ENCODE data around the gene CADPS. TPM values are rescaled to one million over a fixed set of nuclear protein-coding genes. Genes with fewer than 3 reads are reported as not detected.
A peak's percentile ranks its signal among the peaks of the same experiment; 100 is the strongest.

CADPS gene
- polyA plus RNA-seq, 1 donor (not counting 4 experiments of a cell fraction or from before 2014, with no cell fraction given): not detected

GRCh38 chr3:62688812-62689211 lies 186.4 kb downstream of the CADPS start:
- no peak overlapping the region for H3K4me2 ChIP-seq (ENCODE audit: control insufficient read depth, extremely low read depth, insufficient read depth, low read depth, low read length)
- no peaks in the 10 kb centered on the region for H4K20me1 ChIP-seq (ENCODE audit: control insufficient read depth, extremely low read depth, insufficient read depth, low read length)
- no peak overlapping the region for H3K4me3 ChIP-seq (ENCODE audit: control insufficient read depth in 2 of 3, extremely low read depth in 1 of 3, insufficient read depth in 2 of 3, low read depth in 1 of 3, low read length in 3 of 3)
- no peaks in the 10 kb centered on the region for H3K27me3 ChIP-seq (ENCODE audit: control insufficient read depth, extremely low read depth, insufficient read depth, low read length)
- dilution Hi-C loops (cut with MboI; ENCODE audit: extremely low pct_ligation_motif_present, low sequenced_read_pairs): no loop called here
- H3K9ac ChIP-seq (ENCODE audit: control insufficient read depth, extremely low read depth, insufficient read depth, low read length): no peak overlapping the region
- no peaks in the 10 kb centered on the region for H3K36me3 ChIP-seq (ENCODE audit: control insufficient read depth in 2 of 2, extremely low read depth in 1 of 2, insufficient read depth in 2 of 2, low read length in 2 of 2)
- peaks cover 22% of the 10 kb centered on the region for H3K4me1 ChIP-seq (ENCODE audit: control insufficient read depth, extremely low read depth, insufficient read depth, low read length)
- H3K9me1 ChIP-seq (ENCODE audit: control insufficient read depth, extremely low read depth, insufficient read depth, low read length): no peaks in the 10 kb centered on the region
- H3K79me2 ChIP-seq (ENCODE audit: control insufficient read depth, insufficient read depth, low read length): no peaks in the 10 kb centered on the region
- FAIRE-seq: peak; percentile 23
- no peak overlapping the region for H2AFZ ChIP-seq (ENCODE audit: control insufficient read depth, low read length)
- H3K27ac ChIP-seq (ENCODE audit: control insufficient read depth, insufficient read depth, low read length): no peak overlapping the region
- H3K9me3 ChIP-seq (ENCODE audit: control insufficient read depth, low read depth, low read length): no peaks in the 10 kb centered on the region
- no peak for DNase-seq (ENCODE audit: low read depth, low spot score)
- TF ChIP-seq EZH2 (IDR thresholded peaks at IDR 0.05; ENCODE audit: low read length) (no peak), CTCF (optimal IDR thresholded peaks at IDR 0.05 in 1 of 3, IDR thresholded peaks at IDR 0.05 in 1 of 3, conservative IDR thresholded peaks at IDR 0.05 in 1 of 3; ENCODE audit: extremely low read depth in 1 of 3, insufficient read depth in 2 of 3, low read length in 3 of 3) (no peak)

DNA sequence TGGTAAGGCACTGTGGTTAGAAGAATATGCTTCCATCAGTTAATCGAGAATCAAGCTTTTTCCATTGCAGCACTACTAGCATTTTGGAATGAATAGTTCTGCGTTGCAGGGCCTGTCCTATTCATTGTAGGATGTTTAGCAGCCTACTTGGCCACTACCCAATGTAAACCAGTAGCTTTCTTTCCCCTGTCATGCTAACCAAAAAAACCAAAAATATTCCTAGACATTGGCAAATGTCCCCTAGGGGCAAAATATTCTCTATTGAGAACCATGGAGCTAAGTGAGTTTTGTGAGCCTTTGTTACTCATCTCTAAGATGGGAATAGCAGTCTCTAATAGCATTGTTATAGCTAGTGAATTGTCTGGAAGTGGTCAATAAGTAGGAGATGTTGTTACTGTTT lies 187.2 kb downstream of the CADPS start:
- no peak for TF ChIP-seq CTCF (optimal IDR thresholded peaks at IDR 0.05 in 1 of 3, IDR thresholded peaks at IDR 0.05 in 1 of 3, conservative IDR thresholded peaks at IDR 0.05 in 1 of 3; ENCODE audit: extremely low read depth in 1 of 3, insufficient read depth in 2 of 3, low read length in 3 of 3)
- TF ChIP-seq EZH2 (IDR thresholded peaks at IDR 0.05; ENCODE audit: low read length): no peak
- H3K9me1 ChIP-seq (ENCODE audit: control insufficient read depth, extremely low read depth, insufficient read depth, low read length): no peaks in the 10 kb centered on the region
- H3K9me3 ChIP-seq (ENCODE audit: control insufficient read depth, low read depth, low read length): no peaks in the 10 kb centered on the region
- dilution Hi-C loops (cut with MboI; ENCODE audit: extremely low pct_ligation_motif_present, low sequenced_read_pairs): no loop called here
- no peak overlapping the region for H3K9ac ChIP-seq (ENCODE audit: control insufficient read depth, extremely low read depth, insufficient read depth, low read length)
- H2AFZ ChIP-seq (ENCODE audit: control insufficient read depth, low read length): no peak overlapping the region
- no peaks in the 10 kb centered on the region for H4K20me1 ChIP-seq (ENCODE audit: control insufficient read depth, extremely low read depth, insufficient read depth, low read length)
- no peaks in the 10 kb centered on the region for H3K79me2 ChIP-seq (ENCODE audit: control insufficient read depth, insufficient read depth, low read length)
- peak; percentile 68 for FAIRE-seq
- no peak overlapping the region for H3K27ac ChIP-seq (ENCODE audit: control insufficient read depth, insufficient read depth, low read length)
- peaks cover 22% of the 10 kb centered on the region for H3K4me1 ChIP-seq (ENCODE audit: control insufficient read depth, extremely low read depth, insufficient read depth, low read length)
- no peaks in the 10 kb centered on the region for H3K36me3 ChIP-seq (ENCODE audit: control insufficient read depth in 2 of 2, extremely low read depth in 1 of 2, insufficient read depth in 2 of 2, low read length in 2 of 2)
- peak; percentile 5 for DNase-seq (ENCODE audit: low read depth, low spot score)
- H3K4me2 ChIP-seq (ENCODE audit: control insufficient read depth, extremely low read depth, insufficient read depth, low read depth, low read length): no peak overlapping the region
- H3K4me3 ChIP-seq (ENCODE audit: control insufficient read depth in 2 of 3, extremely low read depth in 1 of 3, insufficient read depth in 2 of 3, low read depth in 1 of 3, low read length in 3 of 3): no peak overlapping the region
- H3K27me3 ChIP-seq (ENCODE audit: control insufficient read depth, extremely low read depth, insufficient read depth, low read length): no peaks in the 10 kb centered on the region
